GM10248 (cell line): ENCODE results near the gene LHFPL6.

ENCODE experiments used
- CTCF ChIA-PET: fragments of 300-600 bp; sonication (Branson Sonifier 250); formaldehyde crosslinking; extraction: SDS; loops from one replicate; lab custom pipeline; 2021; ENCODE audit warnings: antibody characterized with exemption; lab: Yijun Ruan, JAX
- POLR2A ChIA-PET: fragments of 350-650 bp; sonication (Branson Sonifier 250); formaldehyde crosslinking; extraction: SDS; loops from one replicate; lab custom pipeline; 2020; ENCODE audit warnings: antibody characterized with exemption; lab: Yijun Ruan, JAX
- DNase-seq: peaks from one replicate; pipeline ENCODE4 v3.0.0; 2012; ENCODE audit errors: extremely low spot score
- TF ChIP-seq, protein P1 (sequence below): IDR thresholded peaks from 2 replicates; pipeline ENCODE4 v1.5.1; 2012; ENCODE audit warnings: mild to moderate bottlenecking, low read depth; ENCODE audit errors: extremely low read depth, missing control alignments, control extremely low read depth

The LHFPL6 gene

DNA sequence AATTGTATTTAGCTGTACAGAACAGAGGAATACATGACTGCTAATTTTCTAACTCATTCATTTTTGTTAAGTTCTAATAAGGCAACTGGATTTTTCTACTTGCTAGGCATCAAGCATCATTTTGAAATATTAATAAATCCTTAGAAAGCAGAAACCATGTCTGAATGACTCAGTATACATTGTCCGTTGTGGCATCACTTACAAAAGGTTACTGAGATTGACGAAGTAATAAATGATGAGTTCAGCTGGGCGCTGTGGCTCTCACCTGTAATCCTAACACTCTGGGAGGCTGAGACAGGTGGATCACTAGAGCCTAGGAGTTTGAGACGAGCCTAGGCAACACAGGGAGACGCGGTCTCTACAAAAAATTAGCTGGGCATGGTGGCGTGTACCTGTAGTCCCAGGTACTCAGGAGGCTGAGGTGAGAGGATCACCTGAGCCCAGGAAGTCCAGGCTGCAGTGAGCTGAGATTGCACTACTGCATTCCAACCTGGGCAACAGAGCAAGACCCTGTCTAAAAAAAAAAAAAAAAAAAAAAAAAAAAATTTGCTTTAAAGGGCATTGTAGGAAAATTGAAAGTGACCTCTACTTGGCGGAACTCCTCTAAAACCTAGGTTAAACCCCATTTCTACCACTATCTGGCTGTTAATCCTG lies 36.6 kb downstream of the LHFPL6 start:
- POLR2A ChIA-PET, result no interaction called here
- TF ChIP-seq, protein P1, sequence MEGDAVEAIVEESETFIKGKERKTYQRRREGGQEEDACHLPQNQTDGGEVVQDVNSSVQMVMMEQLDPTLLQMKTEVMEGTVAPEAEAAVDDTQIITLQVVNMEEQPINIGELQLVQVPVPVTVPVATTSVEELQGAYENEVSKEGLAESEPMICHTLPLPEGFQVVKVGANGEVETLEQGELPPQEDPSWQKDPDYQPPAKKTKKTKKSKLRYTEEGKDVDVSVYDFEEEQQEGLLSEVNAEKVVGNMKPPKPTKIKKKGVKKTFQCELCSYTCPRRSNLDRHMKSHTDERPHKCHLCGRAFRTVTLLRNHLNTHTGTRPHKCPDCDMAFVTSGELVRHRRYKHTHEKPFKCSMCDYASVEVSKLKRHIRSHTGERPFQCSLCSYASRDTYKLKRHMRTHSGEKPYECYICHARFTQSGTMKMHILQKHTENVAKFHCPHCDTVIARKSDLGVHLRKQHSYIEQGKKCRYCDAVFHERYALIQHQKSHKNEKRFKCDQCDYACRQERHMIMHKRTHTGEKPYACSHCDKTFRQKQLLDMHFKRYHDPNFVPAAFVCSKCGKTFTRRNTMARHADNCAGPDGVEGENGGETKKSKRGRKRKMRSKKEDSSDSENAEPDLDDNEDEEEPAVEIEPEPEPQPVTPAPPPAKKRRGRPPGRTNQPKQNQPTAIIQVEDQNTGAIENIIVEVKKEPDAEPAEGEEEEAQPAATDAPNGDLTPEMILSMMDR, result no peak
- CTCF ChIA-PET, result no interaction called here
- DNase-seq, result no peak

DNA sequence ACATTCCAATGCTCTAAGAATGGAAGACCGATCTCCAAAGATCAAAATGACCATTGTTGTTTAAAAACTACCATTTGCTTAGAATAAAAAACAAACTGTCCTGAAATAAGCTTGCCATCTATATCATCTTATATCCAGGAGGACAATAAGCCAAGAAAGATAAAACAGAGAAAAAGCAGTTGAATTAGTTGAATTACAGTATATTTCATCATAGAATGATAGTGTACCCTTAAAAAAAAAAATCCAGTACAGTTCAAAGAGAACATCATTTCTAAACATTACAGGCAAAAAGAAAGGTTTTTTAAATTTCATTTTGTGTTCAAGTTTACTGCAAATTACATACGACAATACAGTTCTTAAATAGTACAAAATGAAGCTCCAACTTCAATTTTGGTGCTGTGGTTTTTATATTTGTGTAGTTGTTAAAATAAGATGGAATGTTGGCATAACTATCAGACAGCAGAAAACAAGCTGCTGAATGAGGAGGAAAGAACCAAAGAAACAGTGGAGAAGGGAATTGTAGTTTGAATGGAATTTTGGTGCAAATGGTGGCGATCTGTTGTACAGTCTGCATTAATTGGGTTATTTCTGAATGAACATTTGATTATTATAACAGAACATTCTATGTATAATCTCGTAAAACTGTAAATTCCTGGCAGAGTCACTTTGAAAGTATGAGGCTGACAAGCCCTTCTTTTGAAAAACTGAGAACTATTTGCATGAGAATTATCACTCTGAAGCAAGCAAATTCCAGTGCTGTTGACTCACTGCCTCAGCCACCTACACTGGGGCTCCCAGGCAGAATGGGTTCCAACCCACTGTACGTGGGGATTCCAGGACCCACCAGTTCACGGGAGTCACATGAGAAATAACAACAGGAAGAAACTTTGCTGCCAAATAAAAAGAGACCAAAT lies 37.7 kb downstream of the LHFPL6 start:
- TF ChIP-seq, protein P1, result no peak
- ChIA-PET POLR2A (no interaction called here), CTCF (interaction anchor here (0.9 to 1.7 kb wide), 3 partner anchors 10 to 17 kb away, joined by 3 to 7 read pairs (median 3); no protein-coding TSS in a partner anchor)

DNA sequence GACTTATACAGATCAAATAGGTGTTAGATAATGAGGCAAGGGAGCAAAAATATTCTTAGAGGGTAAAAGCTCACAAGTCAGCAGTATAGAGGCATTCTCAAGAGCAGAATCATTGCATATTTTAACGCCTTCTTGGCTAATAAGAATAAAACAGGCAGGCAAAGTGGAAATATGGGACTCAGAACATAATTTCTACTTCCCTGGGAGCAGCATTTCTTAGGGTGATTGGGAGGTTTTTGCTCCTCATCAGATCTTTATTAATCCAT lies 39.6 kb downstream of the LHFPL6 start:
- TF ChIP-seq, protein P1, result no peak
- CTCF ChIA-PET, result interaction anchor here (1.2 to 1.5 kb wide), 2 partner anchors 8 to 14 kb away, joined by 3 to 4 read pairs; no protein-coding TSS in a partner anchor
- no peak for DNase-seq
- POLR2A ChIA-PET, result no interaction called here

More for the DNA sequence above, 37.7 kb downstream of the LHFPL6 start:
- DNase-seq, result no peak

DNA sequence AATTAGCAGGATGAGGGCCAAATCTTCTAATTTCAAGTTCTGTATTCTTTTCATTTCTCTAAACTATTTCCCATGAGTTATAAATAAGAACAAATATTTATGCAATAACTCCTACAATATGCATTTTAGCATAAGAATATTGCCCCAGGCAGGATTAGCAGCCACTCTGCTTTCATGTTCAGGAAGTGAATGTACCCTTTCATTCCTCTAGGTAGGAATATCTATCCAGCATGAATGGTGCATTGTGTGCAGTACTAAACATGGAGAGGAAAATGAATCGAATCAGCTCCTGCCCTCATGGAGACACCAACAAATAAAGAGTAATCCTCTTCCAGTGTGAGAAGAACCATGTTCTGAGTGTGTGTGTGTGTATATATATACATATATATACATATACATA lies 41.0 kb downstream of the LHFPL6 start:
- ChIA-PET CTCF (interaction anchor here (0.9 kb wide), 1 partner anchor 51 kb away, joined by 3 read pairs; no protein-coding TSS in a partner anchor), POLR2A (no interaction called here)
- no peak for DNase-seq
- TF ChIP-seq, protein P1, result no peak

DNA sequence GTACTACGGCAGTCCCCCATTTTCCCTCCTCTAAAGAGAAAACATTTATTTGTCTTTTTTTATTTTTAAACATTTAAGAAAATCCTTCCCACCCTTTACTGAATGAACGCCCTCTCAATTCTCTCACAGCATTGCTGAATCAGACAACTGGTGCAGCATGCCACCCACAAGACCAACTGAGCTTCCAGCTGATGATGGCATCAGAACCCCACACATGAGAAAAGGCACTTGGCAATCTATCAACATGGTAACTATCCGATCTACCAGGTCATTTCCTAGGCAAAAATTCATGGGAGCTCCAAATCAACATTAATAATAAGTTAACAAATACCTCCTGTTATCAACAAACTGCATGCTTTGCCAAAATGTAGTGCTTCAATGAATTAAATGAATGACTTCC lies 43.1 kb downstream of the LHFPL6 start:
- no peak for DNase-seq
- TF ChIP-seq, protein P1, result no peak
- POLR2A ChIA-PET, result no interaction called here
- CTCF ChIA-PET, result interaction anchor here (1.1 to 1.5 kb wide), 4 partner anchors 10 to 53 kb away, joined by 3 to 4 read pairs (median 4); no protein-coding TSS in a partner anchor

DNA sequence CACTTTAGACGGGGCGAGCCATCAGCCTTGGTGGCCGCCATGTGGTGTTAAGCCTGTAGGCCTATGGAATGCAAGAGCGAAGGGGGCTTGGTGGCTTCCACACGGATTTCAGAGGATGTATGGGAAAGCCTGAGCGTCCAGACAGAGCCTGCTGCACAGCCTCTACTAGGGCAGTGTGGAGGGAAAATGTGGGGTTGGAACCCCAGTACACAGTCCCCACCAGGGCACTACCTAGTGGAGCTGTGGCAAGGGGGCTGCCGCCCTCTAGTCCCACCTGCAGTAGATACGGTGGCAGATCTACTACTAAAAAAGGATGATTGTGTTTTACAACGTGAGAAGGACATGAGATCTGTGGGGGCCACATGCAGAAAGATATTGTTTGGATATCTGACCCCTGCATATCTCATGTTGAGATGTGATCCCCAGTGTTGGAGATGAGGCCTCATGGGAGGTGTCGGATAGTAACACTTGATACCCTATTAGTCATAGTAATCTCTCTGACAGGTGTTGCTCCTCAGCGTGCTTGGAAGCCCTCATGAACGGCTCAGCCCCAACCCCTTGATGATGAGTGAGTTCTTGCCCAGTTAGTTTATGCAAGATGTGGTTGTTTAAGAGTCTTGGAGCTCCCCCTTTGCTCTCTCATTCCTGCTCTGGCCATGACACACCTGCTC lies 45.6 kb downstream of the LHFPL6 start:
- ChIA-PET POLR2A (no interaction called here), CTCF (interaction anchor here (1.6 kb wide), 1 partner anchor 12 kb away, joined by 4 read pairs; no protein-coding TSS in a partner anchor)
- no peak for DNase-seq
- TF ChIP-seq, protein P1, result no peak
